HCT116 (cell line): ENCODE measurements around the gene NMNAT3. TPM values are rescaled to one million over a fixed set of nuclear protein-coding genes. Genes with fewer than 3 reads are reported as not detected.

Experiments
- ATAC-seq: fragments of 200-7000 bp; cut with Tn5 transposase; 2 replicates; pipeline ENCODE4 v1.9.1; 2020; ENCODE audit warnings: mild to moderate bottlenecking, moderate library complexity
- BruUV-seq: library from RNA; stranded (reverse); fragments of 400-500 nt; replicated peaks from 2 replicates; lab custom pipeline; 2021; lab: Mats Ljungman, UMichigan
- CTCF ChIA-PET: fragments of 300-600 bp; sonication (Branson Sonifier 250); formaldehyde crosslinking; loops from one replicate; lab custom pipeline; 2021; ENCODE audit warnings: antibody characterized with exemption; lab: Charles Lee
- POLR2A ChIA-PET: fragments of 300-600, 350-600 bp; sonication (Branson Sonifier 250); formaldehyde crosslinking; loops from one replicate; lab custom pipeline; 2021; ENCODE audit warnings: antibody characterized with exemption; lab: Charles Lee
- RAD21 ChIA-PET, 2 experiments: fragments of 300-600 bp; sonication (Branson Sonifier 250); formaldehyde crosslinking; loops; one replicate each; lab custom pipeline; 2023; ENCODE audit warnings: low total read pairs in 2 of 2; ENCODE audit not compliant: uncharacterized antibody in 2 of 2, unreplicated experiment in 2 of 2, low non-redundant PET in 1 of 2; lab: Charles Lee
- DNase-seq: peaks from one replicate; pipeline ENCODE4 v3.0.0-alpha.2; 2010; ENCODE audit warnings: low read depth, low spot score
- H2AFZ ChIP-seq: fragments of 200-600 bp; shearing (Covaris generic), sonication (generic); 2 replicates; pipeline ENCODE4 v1.6.1; 2017; ENCODE audit warnings: low read depth, mixed run types, mixed read lengths, antibody characterized with exemption, low read length; ENCODE audit not compliant: poor library complexity, severe bottlenecking
- H3K27ac ChIP-seq: 2 replicates; pipeline ENCODE4 v1.5.1; 2012; ENCODE audit warnings: low read depth, low read length
- H3K27me3 ChIP-seq: fragments of 200-600 bp; sonication (generic); 2 replicates; pipeline ENCODE4 v1.6.1; 2016; ENCODE audit warnings: mixed run types, low read length, mixed read lengths; ENCODE audit not compliant: insufficient read depth
- H3K36me3 ChIP-seq, 2 experiments: fragments of 200-500 bp in 1 of 2; fragments of 200-600 bp in 1 of 2; sonication (Bioruptor generic) in 1 of 2; sonication (generic) in 1 of 2; 2 replicates each; pipeline versions ENCODE4 v1.5.1 to v1.6.1; 2014 to 2016; ENCODE audit warnings: low read length in 2 of 2, inconsistent platforms in 1 of 2, mixed read lengths in 1 of 2, mixed run types in 1 of 2; ENCODE audit not compliant: insufficient read depth in 2 of 2, control insufficient read depth in 1 of 2
- H3K4me1 ChIP-seq, 2 experiments: fragments of 200-600 bp in 1 of 2; sonication (generic) in 1 of 2; 2 replicates each; pipeline versions ENCODE4 v1.5.1 to v1.6.1; 2012 to 2017; ENCODE audit warnings: low read length in 2 of 2, inconsistent platforms in 1 of 2, mild to moderate bottlenecking in 1 of 2, mixed read lengths in 1 of 2, mixed run types in 1 of 2, moderate library complexity in 1 of 2; ENCODE audit not compliant: insufficient read depth in 2 of 2, control insufficient read depth in 1 of 2
- H3K4me2 ChIP-seq: fragments of 200-600 bp; sonication (generic); 2 replicates; pipeline ENCODE4 v1.6.1; 2017; ENCODE audit warnings: mixed run types, low read length, mixed read lengths
- H3K4me3 ChIP-seq, 2 experiments: fragments of 200-600 bp in 1 of 2; sonication (generic) in 1 of 2; replicated peaks in 1 of 2; 2 replicates each; pipeline ENCODE4 v1.5.1; 2011 to 2016; ENCODE audit warnings: low read length in 2 of 2, control low read depth in 1 of 2, low read depth in 1 of 2, mild to moderate bottlenecking in 1 of 2, mixed read lengths in 1 of 2, mixed run types in 1 of 2
- H3K79me2 ChIP-seq: fragments of 200-600 bp; sonication (generic); 2 replicates; pipeline ENCODE4 v1.6.1; 2017; ENCODE audit warnings: mild to moderate bottlenecking, mixed run types, low read length, moderate library complexity, mixed read lengths; ENCODE audit not compliant: insufficient read depth
- H3K9ac ChIP-seq: fragments of 200-600 bp; sonication (generic); 2 replicates; pipeline ENCODE4 v1.6.1; 2016; ENCODE audit warnings: low read length, mixed read lengths
- H3K9me2 ChIP-seq: fragments of 200-600 bp; sonication (generic), shearing (Covaris generic); 2 replicates; pipeline ENCODE4 v1.6.1; 2017; ENCODE audit warnings: mixed run types, mild to moderate bottlenecking, moderate library complexity; ENCODE audit not compliant: insufficient read depth
- H3K9me3 ChIP-seq, 2 experiments: fragments of 200-500 bp in 1 of 2; fragments of 200-600 bp in 1 of 2; sonication (Bioruptor generic) in 1 of 2; sonication (generic) in 1 of 2; 2 replicates each; pipeline ENCODE4 v1.6.1; 2014 to 2017; ENCODE audit warnings: low read length in 2 of 2, mixed read lengths in 2 of 2, inconsistent platforms in 1 of 2, low read depth in 1 of 2, mild to moderate bottlenecking in 1 of 2, mixed run types in 1 of 2, moderate library complexity in 1 of 2; ENCODE audit not compliant: control insufficient read depth in 1 of 2, insufficient read depth in 1 of 2
- H4K20me1 ChIP-seq: fragments of 200-600 bp; sonication (generic), shearing (Covaris generic); 2 replicates; pipeline ENCODE4 v1.6.1; 2017; ENCODE audit warnings: mixed run types, mild to moderate bottlenecking, moderate library complexity; ENCODE audit not compliant: insufficient read depth
- CBX3 ChIP-seq: IDR thresholded peaks from 2 replicates; pipeline ENCODE4 v1.6.1; 2012; ENCODE audit warnings: low read depth
- ELF1 ChIP-seq: IDR thresholded peaks from 2 replicates; pipeline ENCODE4 v1.6.1; 2012; ENCODE audit warnings: low read depth, borderline replicate concordance
- FOSL1 ChIP-seq: IDR thresholded peaks from 2 replicates; pipeline ENCODE4 v1.6.1; 2012; ENCODE audit warnings: low read depth
- POLR2A ChIP-seq: IDR thresholded peaks from 2 replicates; pipeline ENCODE4 v1.7.0; 2011; ENCODE audit warnings: borderline replicate concordance; ENCODE audit not compliant: insufficient read depth, insufficient read length; ENCODE audit errors: extremely low read depth
- SRF ChIP-seq: IDR thresholded peaks from 2 replicates; pipeline ENCODE4 v1.6.1; 2012; ENCODE audit warnings: low read depth
- TCF7L2 ChIP-seq: IDR thresholded peaks from 2 replicates; pipeline ENCODE4 v1.7.0; 2011; ENCODE audit warnings: borderline replicate concordance, inconsistent platforms; ENCODE audit not compliant: insufficient read depth, insufficient read length; ENCODE audit errors: extremely low read depth
- YY1 ChIP-seq: IDR thresholded peaks from 2 replicates; pipeline ENCODE4 v1.6.1; 2011; ENCODE audit warnings: low read length, low read depth, moderate library complexity, mild to moderate bottlenecking; ENCODE audit not compliant: insufficient replicate concordance; ENCODE audit errors: extremely low read depth
- ZFX ChIP-seq: fragments of 450-650 bp; IDR thresholded peaks from 2 replicates; pipeline ENCODE4 v1.6.1; 2017
- ZNF274 ChIP-seq: fragments of 200-500 bp; sonication (Bioruptor generic); IDR thresholded peaks from 2 replicates; pipeline ENCODE4 v1.6.1; 2014; ENCODE audit warnings: mild to moderate bottlenecking, low read depth, low read length, inconsistent platforms
- intact Hi-C: fragments of 100-400 bp; cut with micrococcal nuclease; formaldehyde crosslinking; loops from 2 replicates; pipeline ENCODE4 v1.10.0; 2022
- total RNA-seq: library from RNA; stranded (reverse); gene quantifications from one replicate; pipeline ENCODE4 v1.2.1, GENCODE V29; 2021; ENCODE audit not compliant: unreplicated experiment
- TF ChIP-seq, protein P1 (sequence below), 3 experiments: fragments of 200-600 bp in 1 of 3; sonication (generic) in 1 of 3; IDR thresholded peaks in 2 of 3; conservative IDR thresholded peaks in 1 of 3; 2 replicates each; pipeline ENCODE4 v1.5.1; 2012 to 2017; ENCODE audit warnings: low read depth in 2 of 3, low read length in 2 of 3, antibody characterized with exemption in 1 of 3, borderline replicate concordance in 1 of 3, control low read depth in 1 of 3, mild to moderate bottlenecking in 1 of 3, mixed read lengths in 1 of 3, mixed run types in 1 of 3, moderate library complexity in 1 of 3; ENCODE audit not compliant: insufficient read depth in 1 of 3

Gene NMNAT3
- total RNA-seq, 1 experiment from 2014 or later: 5.7 TPM

DNA sequence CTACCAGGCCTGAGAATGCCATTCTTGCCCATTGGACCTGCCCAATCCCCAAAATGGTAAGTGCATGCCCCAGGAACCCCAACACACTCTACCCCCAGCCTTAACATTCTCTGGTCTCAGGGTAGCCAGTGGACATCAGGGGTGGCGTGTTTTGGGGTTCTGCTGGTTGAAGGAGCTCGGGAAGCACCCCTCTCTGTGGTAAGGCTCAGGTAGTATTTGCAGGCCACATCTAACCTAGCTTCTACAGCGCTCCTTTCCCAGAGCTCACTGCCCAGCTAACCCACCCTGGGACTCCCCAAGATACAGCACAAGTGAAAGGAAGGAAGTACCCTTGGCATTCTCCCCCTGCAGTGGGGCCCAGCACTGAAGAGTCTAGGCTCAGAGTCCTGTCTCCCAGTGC is 19.8 kb downstream of the NMNAT3 start:
- TF ChIP-seq, protein P1, sequence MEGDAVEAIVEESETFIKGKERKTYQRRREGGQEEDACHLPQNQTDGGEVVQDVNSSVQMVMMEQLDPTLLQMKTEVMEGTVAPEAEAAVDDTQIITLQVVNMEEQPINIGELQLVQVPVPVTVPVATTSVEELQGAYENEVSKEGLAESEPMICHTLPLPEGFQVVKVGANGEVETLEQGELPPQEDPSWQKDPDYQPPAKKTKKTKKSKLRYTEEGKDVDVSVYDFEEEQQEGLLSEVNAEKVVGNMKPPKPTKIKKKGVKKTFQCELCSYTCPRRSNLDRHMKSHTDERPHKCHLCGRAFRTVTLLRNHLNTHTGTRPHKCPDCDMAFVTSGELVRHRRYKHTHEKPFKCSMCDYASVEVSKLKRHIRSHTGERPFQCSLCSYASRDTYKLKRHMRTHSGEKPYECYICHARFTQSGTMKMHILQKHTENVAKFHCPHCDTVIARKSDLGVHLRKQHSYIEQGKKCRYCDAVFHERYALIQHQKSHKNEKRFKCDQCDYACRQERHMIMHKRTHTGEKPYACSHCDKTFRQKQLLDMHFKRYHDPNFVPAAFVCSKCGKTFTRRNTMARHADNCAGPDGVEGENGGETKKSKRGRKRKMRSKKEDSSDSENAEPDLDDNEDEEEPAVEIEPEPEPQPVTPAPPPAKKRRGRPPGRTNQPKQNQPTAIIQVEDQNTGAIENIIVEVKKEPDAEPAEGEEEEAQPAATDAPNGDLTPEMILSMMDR (IDR thresholded peaks at IDR 0.05 in 2 of 3, conservative IDR thresholded peaks at IDR 0.05 in 1 of 3; ENCODE audit: borderline replicate concordance in 1 of 3, insufficient read depth in 1 of 3, low read depth in 2 of 3, low read length in 2 of 3): no peak
- TF ChIP-seq CBX3 (no peak), FOSL1 (no peak), ELF1 (no peak), ZFX (no peak), ZNF274 (no peak), POLR2A (no peak), SRF (no peak), TCF7L2 (no peak), YY1 (no peak)
- TF ChIP-seq, all 23 proteins: peak for 0

More for the DNA sequence above, 19.8 kb downstream of the NMNAT3 start:
- ATAC-seq (no peak), DNase-seq (no peak)
- Histone ChIP-seq H3K4me3 (no peak overlapping the region), H3K9ac (no peak overlapping the region), H3K27me3 (no peaks in the 10 kb centered on the region), H3K4me1 (peaks cover 16 to 20% of the 10 kb centered on the region in 2 experiments), H3K36me3 (no peaks in the 10 kb centered on the region), H3K27ac (no peak overlapping the region), H3K79me2 (no peaks in the 10 kb centered on the region), H2AFZ (no peak overlapping the region), H3K9me2 (no peaks in the 10 kb centered on the region), H3K9me3 (no peaks in the 10 kb centered on the region), H3K4me2 (no peak overlapping the region), H4K20me1 (no peaks in the 10 kb centered on the region)
- RAD21 ChIA-PET: no interaction called here
- no TSS peak for BruUV-seq
- POLR2A ChIA-PET: no interaction called here
- CTCF ChIA-PET: no interaction called here
- intact Hi-C loops: no loop called here
